Endothelial cell (in vitro differentiated cells): ENCODE data around the gene CHI3L1. TPM values are rescaled to one million over a fixed set of nuclear protein-coding genes. Genes with fewer than 3 reads are reported as not detected.
A peak's percentile ranks its signal among the peaks of the same experiment; 100 is the strongest.

Experiments used
- DNase-seq: peaks from one replicate; pipeline ENCODE4 v3.0.0; 2021; ENCODE audit warnings: low spot score
- H3K27ac Mint-ChIP-seq: one replicate; pipeline ENCODE4 v1.8.0; 2021; ENCODE audit warnings: mixed read lengths, inconsistent platforms; ENCODE audit not compliant: unreplicated experiment
- H3K27me3 Mint-ChIP-seq: one replicate; pipeline ENCODE4 v1.8.0; 2021; ENCODE audit warnings: mild to moderate bottlenecking, moderate library complexity, mixed read lengths, inconsistent platforms; ENCODE audit not compliant: unreplicated experiment
- H3K36me3 Mint-ChIP-seq: one replicate; pipeline ENCODE4 v1.8.0; 2021; ENCODE audit warnings: mild to moderate bottlenecking, low read depth, mixed read lengths, inconsistent platforms; ENCODE audit not compliant: unreplicated experiment
- H3K4me1 Mint-ChIP-seq: one replicate; pipeline ENCODE4 v1.8.0; 2021; ENCODE audit warnings: mild to moderate bottlenecking, mixed read lengths, inconsistent platforms; ENCODE audit not compliant: unreplicated experiment
- H3K4me3 Mint-ChIP-seq: one replicate; pipeline ENCODE4 v1.8.0; 2021; ENCODE audit warnings: mild to moderate bottlenecking, mixed read lengths, inconsistent platforms; ENCODE audit not compliant: unreplicated experiment
- H3K9me3 Mint-ChIP-seq: one replicate; pipeline ENCODE4 v1.8.0; 2021; ENCODE audit warnings: mixed read lengths, inconsistent platforms; ENCODE audit not compliant: unreplicated experiment
- total RNA-seq: library from RNA; stranded (reverse); fragmentation: NEBNext Ultra II Directional; extraction: Animal tissue kit (Norgen Biotek cat#: 25700); gene quantifications from one replicate; pipeline ENCODE4 v1.2.1, GENCODE V29; 2021; ENCODE audit not compliant: unreplicated experiment
- TF ChIP-seq, protein P1 (sequence below): fragments of 200-600 bp; sonication (generic); IDR thresholded peaks from one replicate; pipeline ENCODE4 v1.5.0; 2021; ENCODE audit warnings: antibody characterized with exemption; ENCODE audit not compliant: unreplicated experiment

Gene CHI3L1
- total RNA-seq, 1 donor from 2014 or later, result 0.21 TPM

GRCh38 chr1:203136409-203137042 is 50.0 kb downstream of the CHI3L1 start:
- Mint-ChIP-seq H3K27ac (no peak overlapping the region), H3K27me3 (no peaks in the 10 kb centered on the region), H3K4me3 (no peak overlapping the region), H3K36me3 (no peaks in the 10 kb centered on the region), H3K4me1 (peaks cover 8% of the 10 kb centered on the region), H3K9me3 (no peaks in the 10 kb centered on the region)
- DNase-seq, result no peak
- TF ChIP-seq, protein P1, sequence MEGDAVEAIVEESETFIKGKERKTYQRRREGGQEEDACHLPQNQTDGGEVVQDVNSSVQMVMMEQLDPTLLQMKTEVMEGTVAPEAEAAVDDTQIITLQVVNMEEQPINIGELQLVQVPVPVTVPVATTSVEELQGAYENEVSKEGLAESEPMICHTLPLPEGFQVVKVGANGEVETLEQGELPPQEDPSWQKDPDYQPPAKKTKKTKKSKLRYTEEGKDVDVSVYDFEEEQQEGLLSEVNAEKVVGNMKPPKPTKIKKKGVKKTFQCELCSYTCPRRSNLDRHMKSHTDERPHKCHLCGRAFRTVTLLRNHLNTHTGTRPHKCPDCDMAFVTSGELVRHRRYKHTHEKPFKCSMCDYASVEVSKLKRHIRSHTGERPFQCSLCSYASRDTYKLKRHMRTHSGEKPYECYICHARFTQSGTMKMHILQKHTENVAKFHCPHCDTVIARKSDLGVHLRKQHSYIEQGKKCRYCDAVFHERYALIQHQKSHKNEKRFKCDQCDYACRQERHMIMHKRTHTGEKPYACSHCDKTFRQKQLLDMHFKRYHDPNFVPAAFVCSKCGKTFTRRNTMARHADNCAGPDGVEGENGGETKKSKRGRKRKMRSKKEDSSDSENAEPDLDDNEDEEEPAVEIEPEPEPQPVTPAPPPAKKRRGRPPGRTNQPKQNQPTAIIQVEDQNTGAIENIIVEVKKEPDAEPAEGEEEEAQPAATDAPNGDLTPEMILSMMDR, result peak; percentile 20

DNA sequence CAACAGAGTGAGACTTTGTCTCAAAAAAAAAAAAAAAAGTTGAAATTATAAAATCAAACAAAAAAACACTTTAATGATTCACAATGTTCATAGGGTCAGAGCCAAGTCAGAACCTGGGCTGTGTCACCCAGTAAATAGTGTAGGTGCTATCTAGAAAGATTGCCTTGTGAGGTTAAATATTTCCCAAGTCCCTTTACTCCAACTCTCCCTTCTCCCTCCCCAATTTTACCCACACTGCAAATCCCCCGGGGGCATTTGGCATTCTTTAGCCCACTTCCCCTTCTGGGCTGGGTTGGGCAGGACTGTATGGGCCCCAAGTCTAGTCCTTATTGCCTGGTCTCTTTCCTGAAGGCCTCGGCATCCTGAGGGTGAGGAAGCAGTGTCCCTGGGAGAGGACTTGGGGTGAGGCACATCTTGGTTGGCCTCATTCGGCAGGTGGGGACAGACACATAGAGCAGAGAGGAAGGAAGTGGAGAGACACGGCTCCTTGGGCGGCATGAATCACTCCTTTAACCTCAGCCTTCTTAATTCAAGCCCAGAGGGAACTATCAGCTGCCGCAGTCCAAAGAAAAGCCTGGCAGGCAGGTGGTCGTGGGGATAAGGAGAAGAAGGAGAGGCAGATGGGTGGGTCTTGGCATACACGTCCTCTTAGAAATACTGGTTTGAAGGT is 50.7 kb downstream of the CHI3L1 start:
- no peak for DNase-seq
- H3K27me3 Mint-ChIP-seq, result no peaks in the 10 kb centered on the region
- no peaks in the 10 kb centered on the region for H3K36me3 Mint-ChIP-seq
- TF ChIP-seq, protein P1, result no peak
- no peaks in the 10 kb centered on the region for H3K9me3 Mint-ChIP-seq
- no peak overlapping the region for H3K27ac Mint-ChIP-seq
- no peak overlapping the region for H3K4me3 Mint-ChIP-seq
- peaks cover 8% of the 10 kb centered on the region for H3K4me1 Mint-ChIP-seq

DNA sequence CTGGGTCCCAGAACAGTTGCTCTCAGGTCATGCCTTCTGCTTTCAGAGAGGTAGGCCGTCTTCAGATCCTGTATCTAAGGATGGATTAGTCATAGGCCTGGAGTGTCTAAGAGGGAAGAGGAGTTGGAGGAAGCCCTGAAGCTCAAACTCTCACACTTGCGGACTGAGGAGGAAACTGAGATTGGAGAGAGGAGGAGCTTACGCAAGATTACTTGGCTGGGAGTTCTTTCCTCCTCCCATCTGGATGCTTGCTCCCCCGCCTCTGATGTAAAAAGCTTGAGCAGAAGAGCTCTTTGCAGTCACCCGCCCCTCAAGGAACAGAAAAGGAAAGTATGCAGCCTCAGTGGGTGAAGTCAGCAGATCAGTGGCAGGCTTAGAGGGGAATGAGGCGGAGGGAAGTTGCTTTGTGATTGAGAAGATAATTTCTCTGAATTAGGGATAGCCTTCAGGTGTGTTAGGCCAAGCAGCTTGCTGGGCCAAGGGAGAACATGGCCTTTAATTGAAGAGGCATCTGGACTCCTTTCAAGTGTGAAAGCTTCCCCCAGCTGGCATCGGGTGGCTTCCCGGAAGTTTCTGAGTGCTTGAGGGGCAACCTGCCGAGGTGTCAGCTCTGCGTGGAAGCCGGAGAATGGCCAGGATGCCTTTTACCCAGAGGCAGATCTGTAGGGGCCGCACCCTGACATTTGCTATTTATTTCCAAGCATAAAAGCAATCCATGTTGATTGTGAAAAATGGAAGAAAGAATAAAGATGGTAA is 52.4 kb downstream of the CHI3L1 start:
- TF ChIP-seq, protein P1, result no peak
- peaks cover 13% of the 10 kb centered on the region for H3K4me1 Mint-ChIP-seq
- H3K27me3 Mint-ChIP-seq, result peaks cover 4% of the 10 kb centered on the region
- H3K27ac Mint-ChIP-seq, result no peak overlapping the region
- no peaks in the 10 kb centered on the region for H3K9me3 Mint-ChIP-seq
- no peaks in the 10 kb centered on the region for H3K36me3 Mint-ChIP-seq
- no peak for DNase-seq
- no peak overlapping the region for H3K4me3 Mint-ChIP-seq

DNA sequence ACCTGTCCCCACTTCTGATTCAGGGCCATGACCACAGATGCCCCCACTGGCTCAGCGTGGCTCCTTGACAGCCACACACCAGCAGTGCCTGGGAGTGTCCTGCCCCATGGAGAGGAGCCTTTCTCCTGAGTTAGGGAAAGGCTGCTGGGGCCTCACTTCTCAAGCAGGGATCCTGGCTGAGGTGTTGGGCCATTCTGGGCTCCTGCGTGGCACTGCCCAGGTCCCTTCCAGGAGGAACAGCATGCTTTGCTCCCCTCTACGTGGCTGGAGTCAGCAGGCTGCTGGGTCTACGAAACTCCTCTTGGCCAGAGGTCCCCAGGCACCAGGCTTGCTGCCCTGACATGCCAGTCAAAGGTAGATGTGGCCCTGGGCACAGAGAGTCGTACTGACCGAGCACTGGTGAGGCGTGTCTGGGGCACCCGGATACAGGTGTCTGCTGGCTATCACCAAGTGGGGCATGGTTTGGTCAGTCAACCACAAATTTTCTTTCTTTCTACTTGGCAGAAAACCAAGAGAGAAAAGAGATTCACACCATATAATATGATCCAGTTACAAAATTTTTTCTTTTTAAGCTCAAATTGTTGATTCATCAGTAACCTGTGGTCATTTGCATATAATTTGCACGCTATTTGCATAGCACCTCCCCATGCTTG is 54.8 kb downstream of the CHI3L1 start:
- Mint-ChIP-seq H3K27ac (no peak overlapping the region), H3K36me3 (no peaks in the 10 kb centered on the region), H3K9me3 (no peaks in the 10 kb centered on the region), H3K4me1 (peaks cover 28% of the 10 kb centered on the region), H3K4me3 (no peak overlapping the region), H3K27me3 (peaks cover 11% of the 10 kb centered on the region)
- TF ChIP-seq, protein P1, result no peak
- no peak for DNase-seq
